GM18858 (cell line): Measurements from ENCODE around the gene ELMO1.

ENCODE experiments used
- ATAC-seq: cut with Tn5 transposase; IDR thresholded peaks from one replicate; pipeline ENCODE4 v1.9.1; 2021; ENCODE audit not compliant: unreplicated experiment

Gene ELMO1

GRCh38 chr7:36937754-36938563, 510.7 kb downstream of the ELMO1 start:
- ATAC-seq: no peak

DNA sequence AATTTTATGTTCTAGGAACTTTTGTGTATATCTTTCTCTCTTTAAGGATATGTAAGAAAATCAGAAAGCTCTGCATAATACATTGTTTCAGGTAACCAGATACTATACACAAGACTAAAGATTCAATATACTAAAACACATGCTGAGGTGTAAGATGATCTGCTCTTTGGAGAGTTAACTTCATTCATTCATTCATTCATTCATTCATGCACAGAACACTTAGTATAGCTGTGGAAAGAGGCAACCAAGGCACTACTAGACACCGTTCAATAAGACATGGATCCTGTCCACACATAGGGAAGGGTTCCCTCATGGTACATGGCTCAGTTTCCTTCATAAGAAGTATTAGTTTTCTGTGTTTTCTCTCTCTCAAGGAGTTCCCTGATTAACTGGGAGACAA, 516.8 kb downstream of the ELMO1 start:
- ATAC-seq: no peak

DNA sequence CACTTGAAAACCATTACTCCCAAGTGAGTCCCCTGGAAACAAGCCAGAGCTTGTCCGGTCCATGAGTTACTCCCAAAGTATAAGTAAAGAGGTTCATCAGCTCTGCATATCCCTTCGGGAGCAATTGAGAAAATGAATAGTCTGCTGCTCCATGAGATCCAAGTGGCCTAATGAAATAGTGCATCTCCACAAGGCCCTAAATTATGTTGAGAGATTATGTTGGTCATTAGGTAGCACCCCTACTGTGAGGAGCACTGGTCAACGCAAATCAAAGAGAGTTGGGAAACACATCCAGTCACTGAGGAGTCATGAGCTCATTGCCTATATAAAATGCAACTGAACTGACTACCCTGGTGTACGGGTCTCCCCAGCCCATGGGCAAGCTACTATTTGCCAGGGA, 518.9 kb downstream of the ELMO1 start:
- no peak for ATAC-seq

- no peak for ATAC-seq
Observed at GRCh38 chr7:36928718-36929117, 519.9 kb downstream of the ELMO1 start.

DNA sequence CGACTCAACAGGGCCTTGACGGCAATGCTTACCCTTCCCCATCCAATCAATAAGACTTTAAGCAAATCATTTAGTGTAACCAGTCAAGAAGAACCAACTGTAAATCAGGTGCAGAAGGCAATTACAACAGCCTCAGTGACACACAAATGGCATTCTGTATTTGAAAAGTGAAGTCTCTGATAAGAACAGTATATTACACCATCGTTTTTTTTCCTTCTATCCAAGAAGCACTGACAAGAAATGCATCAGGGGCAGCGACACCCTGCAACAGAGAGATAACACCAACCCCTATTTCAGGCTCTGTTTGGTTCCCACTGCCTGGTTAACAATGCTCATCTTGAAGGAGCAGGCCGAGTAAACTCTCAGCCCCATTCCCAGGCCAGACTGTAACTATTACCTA, 520.4 kb downstream of the ELMO1 start:
- ATAC-seq: no peak

DNA sequence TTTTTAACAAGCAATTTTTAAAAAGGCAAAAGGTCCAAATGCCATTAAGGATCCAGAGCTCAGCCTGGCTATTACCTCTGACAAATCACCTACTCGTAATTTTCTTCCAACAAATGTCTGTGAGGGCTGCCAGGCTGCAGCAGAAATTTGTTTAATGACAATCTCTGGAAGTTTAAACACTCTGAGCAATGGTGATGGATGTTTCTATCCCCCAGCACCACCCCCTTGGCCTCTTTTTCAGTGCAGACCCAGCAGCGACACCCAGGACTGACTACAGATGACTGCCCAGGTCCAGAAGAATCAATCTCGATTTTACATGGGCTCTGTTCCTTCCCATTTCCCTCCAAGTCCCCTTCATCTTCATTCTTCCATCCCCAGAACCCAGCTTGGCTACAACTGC, 523.0 kb downstream of the ELMO1 start:
- ATAC-seq: no peak

GRCh38 chr7:36925207-36925606, 523.5 kb downstream of the ELMO1 start:
- ATAC-seq: no peak

DNA sequence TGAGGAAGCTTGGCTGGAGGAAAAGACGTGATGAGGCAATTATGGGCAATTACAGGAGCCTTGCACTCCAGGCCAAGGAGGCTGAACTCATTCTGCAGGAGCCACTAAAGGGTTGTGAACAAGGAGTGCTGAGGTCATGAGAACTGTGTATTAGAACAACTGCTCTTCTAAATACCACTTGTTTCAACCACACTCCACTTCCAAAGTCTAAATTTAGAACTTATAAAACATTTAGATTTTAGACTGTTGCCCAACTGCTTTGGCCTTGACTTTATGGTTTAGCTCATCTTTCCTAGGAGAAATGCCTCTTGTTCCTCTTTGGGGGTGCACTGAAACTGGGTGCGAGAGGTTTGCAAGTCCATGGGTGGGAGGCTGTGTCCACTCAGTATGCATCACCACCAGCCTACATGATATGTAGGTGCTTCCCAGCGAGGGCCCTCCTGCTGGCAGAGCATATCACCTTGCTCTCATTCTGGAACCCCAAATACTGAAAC, 524.7 kb downstream of the ELMO1 start:
- no peak for ATAC-seq

DNA sequence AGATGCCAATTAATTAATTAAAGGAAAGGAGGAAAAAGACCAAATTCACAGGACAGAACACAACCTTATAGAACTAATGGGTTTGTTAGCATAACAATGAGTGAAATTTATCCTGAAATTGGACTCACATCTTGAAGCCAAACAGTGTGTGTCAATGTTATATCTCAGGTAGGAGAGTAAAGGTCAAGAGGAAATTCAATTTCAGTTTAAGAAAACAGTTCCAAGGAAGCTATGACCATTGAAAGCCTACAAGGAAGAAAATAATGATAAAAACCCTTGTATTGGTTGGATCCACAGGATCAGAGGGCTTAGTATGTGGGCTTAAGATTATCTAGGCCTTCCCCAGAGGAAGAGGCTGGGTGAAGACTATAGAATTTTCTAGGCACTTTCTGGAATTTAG, 525.5 kb downstream of the ELMO1 start:
- ATAC-seq: no peak

DNA sequence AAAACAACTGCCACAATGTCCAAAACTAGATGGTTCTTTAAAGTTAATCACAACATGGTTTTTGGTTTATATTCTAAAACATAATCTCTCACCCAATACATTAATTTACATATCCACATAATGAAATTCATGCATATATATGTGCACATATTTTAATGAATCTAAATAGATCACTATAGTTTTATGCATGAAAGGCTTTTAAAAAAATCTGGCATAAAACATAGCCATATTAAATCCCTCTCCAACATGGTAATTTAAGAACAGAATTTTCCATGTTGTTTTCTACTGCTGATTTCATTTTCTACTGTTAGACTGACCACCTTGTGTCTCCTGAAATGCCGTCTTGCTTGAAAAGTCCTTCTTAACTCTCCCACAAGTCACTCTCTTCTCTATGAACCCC, 528.2 kb downstream of the ELMO1 start:
- no peak for ATAC-seq

- no peak for ATAC-seq
Observed at GRCh38 chr7:36919738-36920137, 528.9 kb downstream of the ELMO1 start.

DNA sequence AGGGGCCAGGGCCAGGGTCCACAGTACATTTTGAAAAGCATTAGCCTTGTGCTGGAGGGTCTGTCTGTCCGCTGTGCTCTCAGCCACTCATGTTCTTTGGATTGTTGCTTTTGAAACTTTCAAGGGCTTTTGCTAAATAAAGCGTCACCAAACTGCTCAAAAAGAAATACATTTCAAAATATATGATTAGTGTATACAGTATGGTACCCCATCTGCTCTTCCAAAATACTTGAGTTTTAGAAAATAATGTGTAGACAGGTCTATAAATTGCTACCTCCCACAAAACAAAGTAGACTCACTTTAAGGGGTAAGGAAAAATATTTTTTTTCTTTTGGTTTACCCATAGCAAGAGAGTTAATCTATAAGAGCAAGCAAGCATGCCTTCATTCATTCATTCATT, 530.1 kb downstream of the ELMO1 start:
- no peak for ATAC-seq

DNA sequence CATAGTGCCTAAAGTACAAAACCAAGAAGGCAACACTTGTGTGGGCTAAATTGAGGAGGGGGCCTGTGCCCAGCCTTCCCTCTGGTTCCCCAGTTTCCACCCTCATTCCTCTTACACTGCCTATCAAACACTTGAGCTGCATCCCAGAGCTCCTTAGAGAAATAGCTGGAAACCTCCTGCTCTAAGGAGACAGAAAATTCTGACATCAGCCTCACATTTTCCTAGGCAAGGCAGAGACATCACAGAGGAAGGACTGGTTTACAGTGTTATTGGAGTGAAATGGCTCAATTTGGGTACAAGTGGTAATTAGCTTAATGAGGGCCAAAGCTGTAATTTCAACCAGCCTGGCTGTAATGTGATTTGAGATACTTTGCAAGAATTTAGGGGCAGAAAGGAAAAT, 532.0 kb downstream of the ELMO1 start:
- ATAC-seq: no peak

GRCh38 chr7:36916116-36916515, 532.5 kb downstream of the ELMO1 start:
- ATAC-seq: no peak

DNA sequence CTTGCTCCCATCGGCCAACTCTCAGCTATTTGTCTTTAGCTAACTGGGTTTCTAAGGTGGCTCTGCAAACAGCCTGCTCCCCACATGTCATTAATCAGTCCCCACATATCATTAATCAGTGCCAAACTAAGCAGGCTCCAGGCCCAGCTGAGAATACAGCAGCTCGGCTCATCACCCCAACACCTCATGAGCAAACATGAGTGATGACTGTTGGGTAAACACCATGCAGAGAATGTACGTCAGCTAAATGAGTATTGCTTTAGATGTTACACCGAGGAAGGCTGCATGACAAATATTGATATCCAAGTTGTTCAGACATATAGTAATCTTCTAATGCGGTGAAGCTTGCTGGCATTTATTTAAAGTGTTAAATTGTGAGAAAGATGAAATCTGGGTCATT, 536.9 kb downstream of the ELMO1 start:
- ATAC-seq: no peak

GRCh38 chr7:36910859-36911258, 537.8 kb downstream of the ELMO1 start:
- no peak for ATAC-seq

GRCh38 chr7:36910401-36910800, 538.3 kb downstream of the ELMO1 start:
- ATAC-seq: no peak

DNA sequence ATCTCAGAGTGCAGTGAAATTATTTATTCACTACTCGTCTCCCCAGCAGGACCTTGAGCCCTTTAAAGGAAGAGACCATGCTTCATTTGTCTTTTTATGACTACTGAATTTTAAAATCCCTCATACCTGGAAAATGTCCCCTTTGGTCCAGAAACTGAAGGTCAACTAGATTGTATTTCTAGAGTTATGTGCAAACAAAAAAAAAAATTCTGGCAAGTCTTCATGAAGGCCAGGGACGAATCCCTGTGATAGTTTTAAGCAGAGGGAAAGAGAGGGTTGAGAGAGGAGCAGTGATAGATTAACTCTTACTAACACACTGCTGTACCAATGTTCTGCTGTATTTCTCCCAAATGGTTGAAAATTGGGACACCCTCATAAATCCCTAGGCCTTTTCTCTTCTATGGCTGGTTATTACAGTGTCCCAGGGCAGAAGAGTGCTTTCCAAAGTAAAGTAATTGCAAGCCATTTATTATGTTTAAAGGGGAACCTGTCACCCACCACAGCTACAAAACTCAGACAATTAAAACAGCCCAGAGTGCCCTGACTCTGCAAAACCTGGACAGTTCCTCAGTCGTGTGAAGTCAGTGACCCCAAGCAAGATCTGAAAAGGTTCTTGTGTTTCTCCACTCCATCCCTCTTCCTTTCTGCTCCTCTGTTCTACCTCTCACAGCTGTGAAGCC, 541.6 kb downstream of the ELMO1 start:
- no peak for ATAC-seq

DNA sequence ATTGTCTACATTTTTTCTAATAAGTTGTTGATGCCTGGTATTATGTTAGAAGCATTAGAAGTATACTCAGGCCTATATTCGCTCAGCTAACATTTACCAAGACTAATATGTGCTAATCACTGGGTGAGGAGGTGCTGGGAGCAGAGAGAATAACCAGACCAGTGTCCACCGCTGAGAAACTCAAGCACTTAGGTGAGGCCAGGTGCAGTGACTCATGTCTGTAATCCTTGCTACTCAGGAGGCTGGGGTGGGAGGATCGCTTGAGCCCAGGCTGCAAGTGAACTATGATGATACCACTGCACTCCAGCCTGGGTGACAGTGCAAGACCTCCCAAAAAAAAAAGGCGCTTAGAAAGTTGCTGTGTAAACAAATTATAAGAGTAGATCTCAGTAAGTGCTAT, 542.2 kb downstream of the ELMO1 start:
- no peak for ATAC-seq

DNA sequence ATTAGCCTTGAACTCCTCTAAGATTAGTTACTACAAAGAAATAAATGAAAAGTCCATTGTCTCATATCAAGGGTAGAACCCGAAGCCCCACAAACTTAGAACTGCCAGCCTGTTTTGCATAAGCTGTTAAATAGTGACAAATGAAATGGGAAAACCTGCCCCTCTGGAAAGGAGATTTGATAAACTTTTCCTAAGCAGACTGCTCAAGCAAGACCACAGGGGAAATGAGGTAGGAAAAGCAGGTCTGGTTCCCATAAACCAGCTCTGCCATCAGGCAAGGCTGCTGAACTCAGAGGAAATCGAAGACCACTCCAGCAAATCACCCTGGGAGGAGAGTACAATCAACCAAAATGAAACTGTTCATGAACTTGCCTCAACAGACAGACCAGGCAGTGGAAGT, 542.8 kb downstream of the ELMO1 start:
- ATAC-seq: no peak

- ATAC-seq: no peak
Observed at GRCh38 chr7:36904802-36905201, 543.9 kb downstream of the ELMO1 start.

GRCh38 chr7:36904101-36904500, 544.6 kb downstream of the ELMO1 start:
- no peak for ATAC-seq
